GF-D8 (cell line): ENCODE data around the gene EIF4E1B.

ENCODE experiments used
- DNase-seq: peaks from one replicate; lab custom pipeline; 2025; lab: John Stamatoyannopoulos, UW

EIF4E1B gene

DNA sequence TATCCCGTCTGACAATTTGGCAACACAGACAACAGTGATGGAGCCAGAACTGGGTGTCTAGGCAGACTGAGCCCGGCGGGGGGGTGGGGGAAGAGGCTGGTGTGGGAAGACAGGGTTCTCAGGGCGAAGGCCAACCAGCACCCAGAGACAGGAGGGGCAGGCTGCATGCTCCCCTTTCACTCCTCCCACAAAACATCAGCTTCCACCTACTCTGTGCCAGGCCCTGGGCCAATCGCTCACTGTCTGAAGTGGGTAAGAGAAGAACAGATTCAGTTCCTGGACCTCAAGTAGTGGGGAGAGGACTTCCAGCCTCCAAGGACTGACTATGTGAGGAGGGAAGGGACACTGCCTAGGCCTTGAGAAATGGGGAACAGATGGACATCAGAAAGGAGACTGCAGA is 2.9 kb upstream of the EIF4E1B start:
- no peak for DNase-seq

DNA sequence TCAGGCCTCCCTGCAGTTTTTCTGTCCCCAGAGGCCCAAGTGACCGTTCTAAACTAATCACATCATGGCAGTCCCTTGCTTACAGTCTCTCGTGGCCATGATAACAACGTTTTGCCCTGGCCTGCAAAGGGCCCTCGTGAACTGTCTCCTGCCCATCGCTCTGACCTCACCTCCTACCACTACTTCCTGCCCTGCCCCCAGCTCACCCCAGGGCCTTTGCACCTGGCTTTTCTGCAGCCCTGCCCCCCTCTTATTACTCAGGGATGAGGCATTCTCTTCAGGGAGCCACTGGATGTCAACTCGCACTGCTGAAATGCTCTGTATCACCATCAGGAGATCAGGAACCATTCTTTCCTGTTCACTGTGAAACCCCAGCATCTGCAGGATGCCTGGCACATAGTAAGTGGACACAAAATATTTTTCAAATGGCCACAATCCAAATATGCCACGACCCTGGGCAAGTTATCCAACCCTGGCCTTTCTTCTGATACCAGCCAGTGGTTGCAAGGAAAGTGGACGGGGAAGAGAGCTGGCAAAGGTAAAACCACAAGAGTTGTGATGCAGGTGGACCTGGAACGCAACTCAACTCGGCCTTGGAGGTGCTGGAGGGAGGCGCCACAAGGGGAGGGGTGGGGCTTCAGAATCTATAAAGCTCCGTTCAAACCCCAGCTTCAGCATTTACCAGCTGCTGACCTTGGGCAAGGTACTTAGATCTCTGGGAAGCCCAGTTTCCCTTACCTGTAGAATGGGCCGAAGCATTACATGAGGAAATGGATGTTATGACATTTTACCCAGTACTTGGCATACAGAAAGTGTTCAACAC is 1.9 kb upstream of the EIF4E1B start:
- DNase-seq, result no peak

DNA sequence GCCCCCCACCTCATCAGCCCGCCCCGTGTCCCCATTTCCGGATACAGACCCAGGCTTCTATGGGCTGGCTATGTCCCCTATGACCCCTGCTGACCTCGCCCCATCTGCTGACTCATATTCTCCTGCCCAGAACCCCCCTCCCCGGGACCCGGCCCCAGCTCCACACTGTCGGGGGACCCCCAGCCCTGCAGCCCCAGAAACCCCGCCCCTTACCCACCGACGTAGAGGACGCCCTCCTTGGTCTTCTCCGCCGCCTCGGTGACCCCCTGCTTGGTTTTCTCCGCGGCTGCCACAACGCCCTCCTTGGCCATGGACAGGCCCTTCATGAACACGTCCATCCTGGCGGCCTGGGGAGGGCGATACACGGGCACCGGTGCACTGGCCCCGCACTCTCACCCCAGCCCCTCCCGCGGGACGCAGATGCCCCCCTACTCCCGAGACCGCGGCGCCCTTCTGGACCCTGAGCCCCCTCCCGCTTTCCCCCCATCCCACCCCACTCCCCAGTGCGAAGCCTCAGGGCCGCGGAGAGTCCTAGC is 1.1 kb upstream of the EIF4E1B start:
- DNase-seq, result no peak

DNA sequence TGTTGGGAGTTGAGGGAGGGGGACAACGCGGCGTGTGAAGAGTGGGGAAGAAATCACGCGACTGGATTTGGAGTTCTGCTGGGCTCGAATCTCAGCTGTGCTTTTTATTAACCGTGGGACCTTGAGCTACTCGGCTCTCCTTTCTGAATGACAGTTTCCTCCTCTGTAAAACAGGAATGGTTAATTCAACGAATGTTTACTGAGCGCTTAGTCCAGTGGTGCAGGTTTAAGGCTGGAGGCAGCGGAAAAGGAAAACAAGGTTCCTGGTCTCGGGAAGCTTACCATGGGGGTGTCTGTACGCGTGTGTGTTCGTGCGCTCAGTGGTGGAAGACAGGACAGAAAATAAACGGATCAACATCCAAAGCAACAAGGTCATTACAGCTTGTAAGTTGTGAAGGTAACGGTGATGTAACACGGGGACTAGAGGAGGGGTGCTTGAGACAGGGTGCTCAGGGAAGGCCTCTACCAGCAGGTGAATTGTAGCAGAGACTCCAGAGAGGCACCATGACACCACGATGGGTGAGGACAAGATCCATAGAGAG is 277 bp downstream of the EIF4E1B start:
- DNase-seq, result no peak

DNA sequence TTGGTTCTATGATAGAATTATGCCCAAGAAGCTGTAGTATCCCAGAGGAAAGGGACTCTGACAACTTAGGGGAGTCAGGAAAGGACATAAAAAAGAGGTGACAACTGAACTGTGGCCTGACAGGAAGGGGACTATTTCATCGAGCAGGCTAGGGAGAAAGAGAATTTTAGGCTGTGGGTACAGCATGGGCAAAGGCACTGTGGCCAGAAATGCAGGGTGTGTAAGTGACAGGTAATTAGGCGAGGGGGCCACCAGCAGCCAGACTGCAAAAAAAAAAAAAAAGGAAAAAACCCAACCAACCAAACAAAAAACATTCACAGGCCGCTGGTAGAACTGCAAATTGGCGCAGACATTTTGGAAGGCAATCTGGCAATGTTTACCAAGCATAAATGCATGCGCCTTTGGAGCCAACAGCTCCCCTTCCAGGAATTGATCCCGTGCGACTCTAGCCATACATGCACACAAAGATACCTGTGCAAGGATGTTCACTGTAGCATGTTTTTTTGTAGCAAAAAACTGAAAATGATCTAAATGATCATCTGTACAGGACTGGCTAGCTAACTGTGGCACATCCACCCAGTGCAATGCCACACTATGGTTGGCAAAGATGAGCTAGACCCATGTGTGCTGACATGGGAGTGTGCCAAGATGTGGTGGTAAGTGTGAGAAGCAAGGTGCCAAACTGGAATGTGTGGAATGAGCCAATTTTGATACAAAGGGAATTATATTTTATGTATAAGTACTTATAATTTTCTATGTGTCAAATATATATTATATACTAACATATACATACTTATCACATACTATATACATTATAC is 1.1 kb downstream of the EIF4E1B start:
- DNase-seq, result no peak

DNA sequence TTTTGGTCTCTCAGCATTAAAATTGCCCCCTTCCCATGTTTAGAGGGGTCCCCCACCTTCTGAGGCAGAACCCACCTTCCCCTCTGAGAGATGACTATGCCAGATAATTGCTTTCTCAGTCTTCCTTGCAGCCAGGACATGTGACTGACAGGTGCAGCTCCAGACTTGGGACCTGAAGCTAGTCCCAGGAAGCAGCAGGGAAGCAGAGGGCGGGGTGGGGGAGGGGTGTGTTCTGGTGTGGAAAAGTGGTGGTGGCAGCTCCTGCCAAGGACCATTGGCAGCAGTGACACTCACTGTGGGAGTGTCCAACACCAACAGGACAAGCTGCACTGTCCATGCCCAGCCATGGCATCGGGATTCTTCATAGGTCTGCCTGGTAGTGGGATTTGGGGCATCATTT is 2.3 kb downstream of the EIF4E1B start:
- no peak for DNase-seq

DNA sequence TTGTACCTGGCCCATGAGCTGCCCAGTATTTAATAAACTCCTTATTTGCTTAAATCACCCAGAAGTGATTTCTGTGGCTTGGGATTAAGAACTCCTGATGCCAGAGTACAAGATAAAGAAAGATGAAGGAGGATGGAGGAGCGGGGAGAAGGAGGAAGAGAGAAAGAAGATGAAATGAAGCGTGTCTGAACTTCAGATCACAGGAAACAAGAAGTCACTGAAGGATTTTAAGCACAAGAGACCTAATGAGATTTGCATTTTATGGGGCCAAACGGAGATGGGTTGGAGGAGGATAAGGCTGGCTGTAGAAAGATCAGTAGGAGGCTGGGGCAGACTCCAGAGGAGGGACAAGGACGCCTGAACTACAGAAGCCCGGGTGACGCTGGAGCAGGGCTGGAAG is 3.1 kb downstream of the EIF4E1B start:
- DNase-seq, result no peak

DNA sequence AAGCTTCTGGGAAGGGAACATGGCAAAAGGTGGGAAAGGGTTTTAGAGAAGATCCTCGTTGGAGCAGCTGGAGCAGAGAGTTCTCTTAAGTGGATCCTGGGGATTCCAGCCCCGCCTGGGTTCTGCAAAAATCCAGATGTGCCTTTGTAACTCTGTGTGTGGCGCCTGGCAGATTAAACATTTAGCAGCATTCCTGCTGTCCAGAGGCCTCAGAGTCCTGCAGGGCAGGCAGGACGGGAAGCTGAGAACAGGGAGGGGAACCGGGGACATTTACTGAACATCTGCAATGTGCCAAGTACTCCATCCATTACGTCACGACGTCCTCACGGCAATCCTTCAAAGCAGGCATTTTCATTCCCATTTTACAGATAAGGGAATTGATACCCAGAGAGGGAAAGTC is 6.0 kb downstream of the EIF4E1B start:
- DNase-seq, result no peak

DNA sequence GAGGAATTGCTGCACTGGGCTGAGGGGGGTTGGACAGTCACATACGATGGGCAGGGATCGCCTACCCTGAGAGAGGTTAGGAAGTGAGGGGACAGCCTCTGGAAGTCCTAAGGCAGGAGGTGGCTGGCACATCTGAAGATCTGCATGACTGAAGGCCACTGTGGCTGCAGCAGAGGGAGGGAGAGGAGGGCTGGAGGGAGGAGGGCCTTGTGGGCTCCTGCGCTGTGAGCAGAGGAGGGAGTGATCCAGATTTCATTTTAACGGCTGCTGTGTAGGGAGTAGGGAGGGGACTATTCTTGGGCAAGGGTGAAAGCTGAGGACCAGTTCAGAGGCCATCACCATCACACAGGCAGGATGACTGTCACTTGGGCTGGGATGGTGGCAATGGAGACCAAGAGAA is 7.1 kb downstream of the EIF4E1B start:
- DNase-seq, result no peak

DNA sequence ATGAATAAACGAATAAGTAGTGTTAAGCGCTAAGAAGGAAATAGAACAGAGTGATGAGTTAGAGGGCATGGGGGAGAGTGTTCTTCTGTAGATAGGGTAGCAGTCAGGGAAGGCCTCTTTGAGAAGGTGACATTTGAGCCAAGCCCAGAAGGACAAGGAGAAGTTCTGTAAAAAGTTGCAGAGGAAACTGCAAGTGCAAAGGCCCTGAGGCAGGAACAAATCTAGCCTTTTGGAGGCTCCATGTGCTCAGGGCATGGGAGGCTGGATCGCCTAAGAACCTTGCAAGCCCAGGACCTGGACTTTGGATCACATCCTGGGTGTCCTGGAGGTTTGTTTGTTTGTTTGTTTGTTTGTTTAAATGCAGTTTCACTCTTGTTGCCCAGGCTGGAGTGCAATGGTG is 8.0 kb downstream of the EIF4E1B start:
- no peak for DNase-seq

DNA sequence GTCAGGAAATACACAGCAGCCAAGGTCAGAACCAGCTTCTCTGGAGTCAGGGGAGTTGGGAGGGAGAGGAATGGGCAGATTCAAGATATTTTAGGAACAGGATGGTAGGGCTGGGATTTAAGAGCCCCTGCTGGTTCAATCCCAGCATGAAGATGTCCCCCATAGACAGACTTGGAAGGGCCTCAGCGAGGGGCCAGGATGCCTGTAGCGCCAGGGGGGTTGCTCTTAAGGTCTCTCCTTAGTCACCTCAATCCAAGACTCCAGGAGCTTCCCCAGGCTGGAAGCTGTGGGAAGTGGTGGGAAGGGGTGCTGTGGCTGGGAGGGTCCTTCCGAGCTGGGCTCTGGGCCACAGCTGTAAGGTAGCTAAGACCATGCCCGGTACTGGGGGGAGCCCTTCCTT is 8.7 kb downstream of the EIF4E1B start:
- DNase-seq, result no peak

DNA sequence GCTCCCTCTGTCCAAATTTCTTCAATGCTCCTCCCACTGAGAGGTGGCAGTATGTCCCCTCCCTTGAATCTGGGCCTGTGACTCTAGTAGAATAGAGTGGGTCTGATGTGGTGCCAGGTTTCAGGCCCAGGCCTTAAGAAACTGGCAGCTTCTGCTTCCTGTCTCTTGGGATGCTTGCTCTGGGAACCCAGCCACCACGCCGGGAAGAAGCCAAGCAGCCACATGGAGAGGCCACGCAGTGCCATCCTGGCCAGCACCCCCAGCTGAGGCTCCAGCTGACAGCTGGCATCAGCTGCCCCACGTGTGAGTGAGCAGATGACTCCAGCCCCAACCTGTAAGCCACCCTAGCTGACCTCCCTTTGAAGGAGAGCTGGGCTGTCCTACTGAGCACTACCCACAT is 9.5 kb downstream of the EIF4E1B start:
- DNase-seq, result no peak

DNA sequence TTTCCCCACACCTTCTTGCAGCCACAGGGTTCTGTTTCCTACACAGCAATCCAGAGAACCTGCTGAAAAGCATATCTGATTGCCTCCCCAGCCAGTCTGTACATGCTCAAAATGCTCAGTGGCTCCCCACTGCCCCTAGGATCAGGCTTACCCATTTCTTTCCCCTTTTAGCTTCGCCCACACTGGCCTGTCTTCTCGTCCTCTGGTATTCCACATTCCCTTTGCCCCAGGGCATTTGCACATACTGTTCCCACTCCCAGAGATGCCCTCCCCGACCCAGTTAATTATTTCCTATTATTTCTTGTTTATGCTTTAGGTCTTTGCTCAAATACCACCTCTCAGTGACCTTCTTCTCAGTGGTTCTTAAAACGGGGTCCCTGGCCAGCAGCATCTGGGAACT is 10.1 kb downstream of the EIF4E1B start:
- DNase-seq, result no peak

DNA sequence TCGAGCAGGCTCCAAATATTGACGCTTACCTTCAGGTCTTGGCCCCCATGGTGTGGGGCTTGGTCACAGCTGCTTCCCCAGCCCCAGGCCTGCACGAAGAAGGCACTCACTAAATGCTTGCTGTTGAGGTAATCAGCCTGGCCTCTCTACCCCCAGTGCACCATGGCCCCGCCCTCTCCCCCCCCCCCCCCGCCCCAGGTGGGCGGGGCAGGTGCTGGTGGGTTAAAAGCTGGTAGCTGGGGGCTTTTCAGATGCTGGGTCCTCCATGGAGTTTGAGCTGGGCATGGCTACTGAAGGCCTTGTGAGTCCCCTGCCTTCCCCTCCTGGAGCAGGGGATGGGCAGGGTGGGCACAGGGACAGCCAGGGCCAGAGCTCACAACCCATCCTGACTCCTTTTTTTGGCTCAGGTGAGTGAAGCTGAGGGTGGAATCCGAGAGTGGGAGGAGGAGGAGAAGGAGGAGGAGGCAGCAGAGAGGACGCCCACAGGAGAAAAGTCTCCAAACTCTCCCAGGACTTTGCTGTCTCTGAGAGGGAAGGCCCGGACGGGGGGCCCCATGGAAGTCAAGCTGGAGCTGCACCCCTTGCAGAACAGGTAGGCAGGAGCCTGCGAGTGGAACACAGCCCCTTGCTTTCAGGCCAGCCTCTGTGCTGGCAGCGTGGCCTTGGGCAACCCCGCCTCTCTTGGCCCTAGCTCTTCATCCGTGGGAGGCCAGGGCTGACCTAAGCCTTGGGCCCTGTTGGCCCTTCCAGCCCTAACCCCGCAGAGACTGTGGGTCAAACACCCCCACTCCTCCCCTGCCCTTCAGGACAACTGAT is 12.4 kb downstream of the EIF4E1B start:
- no peak for DNase-seq

DNA sequence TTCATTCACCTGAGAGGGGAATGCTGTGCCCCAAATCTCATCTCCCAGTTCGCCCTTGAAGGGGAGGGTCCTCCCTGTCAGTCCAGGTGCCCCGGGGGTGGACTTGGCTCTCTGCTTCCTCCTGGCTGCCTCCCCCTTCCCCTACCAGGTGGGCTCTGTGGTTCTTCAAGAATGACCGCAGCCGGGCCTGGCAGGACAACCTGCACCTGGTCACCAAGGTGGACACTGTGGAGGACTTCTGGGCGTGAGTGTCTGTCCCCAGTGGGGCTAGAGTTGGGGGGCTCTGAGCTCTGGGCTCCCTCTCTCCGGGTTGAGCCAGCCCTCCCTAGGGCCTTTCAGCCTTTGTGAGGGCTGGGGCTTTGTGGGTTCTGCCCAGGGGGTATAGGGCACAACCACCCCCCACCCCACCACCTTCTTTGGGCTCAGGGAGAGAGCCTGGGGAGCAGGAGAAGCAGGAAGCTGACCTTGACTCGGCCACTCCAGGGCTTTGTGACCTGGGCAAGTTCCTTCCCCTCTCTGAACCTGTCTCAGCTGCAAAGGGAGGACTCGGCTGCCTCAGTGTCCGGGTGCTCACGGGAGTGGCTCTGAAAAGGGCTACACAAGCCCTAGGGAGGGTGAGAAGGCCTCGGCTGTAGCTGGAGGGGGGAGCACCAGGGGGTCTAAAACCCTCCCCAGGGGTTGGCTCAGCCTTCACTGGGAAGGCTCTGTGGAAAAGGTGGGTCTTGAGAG is 13.2 kb downstream of the EIF4E1B start:
- DNase-seq, result no peak

DNA sequence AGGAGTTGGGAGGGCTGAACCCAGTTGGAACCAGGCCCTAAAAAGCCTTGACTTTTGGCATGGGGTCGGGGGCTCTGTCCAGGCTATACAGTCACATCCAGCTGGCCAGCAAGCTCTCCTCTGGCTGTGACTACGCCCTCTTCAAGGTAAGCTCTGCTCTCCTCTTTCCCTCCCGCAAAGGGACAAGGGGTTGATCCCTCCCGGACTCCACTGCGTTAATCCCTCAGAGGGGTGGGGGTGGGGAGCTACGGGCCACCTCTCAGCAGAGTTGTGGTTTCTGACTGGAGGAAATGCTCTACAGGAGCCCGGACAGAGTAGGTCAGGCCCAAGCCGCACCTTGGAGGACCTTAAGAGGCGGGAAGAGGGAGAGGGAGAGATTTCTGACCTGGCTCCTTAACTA is 13.8 kb downstream of the EIF4E1B start:
- DNase-seq, result no peak

DNA sequence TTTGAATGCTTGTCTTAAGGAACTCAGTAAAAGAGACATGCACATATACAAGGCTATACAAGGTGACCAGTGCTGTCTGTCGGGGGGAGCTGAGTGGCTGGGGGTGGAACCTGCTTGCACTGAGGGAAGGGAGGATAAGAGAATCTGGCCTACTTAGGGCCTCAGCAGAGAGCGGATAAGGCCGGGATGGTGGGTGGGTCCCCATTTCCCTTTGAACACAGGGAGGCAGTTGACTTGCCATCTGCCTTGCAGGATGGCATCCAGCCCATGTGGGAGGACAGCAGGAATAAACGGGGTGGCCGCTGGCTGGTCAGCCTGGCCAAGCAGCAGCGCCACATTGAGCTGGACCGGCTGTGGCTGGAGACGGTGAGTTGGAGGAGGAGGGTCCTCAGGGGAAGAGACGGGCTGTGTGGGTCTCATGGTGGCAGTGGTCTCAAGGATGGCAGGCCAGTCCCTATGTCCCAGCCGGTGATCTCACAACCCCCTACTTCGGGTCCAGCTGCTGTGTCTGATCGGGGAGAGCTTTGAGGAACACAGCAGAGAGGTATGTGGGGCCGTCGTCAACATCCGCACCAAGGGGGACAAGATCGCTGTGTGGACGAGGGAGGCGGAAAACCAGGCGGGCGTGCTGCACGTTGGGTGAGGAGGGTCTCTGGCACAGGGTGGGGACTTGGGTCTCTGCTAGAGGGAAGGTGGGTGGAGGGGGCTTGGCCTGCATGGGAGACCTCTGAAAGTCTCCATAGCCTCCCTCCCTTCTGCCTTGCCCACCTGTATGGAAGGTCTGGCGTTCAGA is 14.6 kb downstream of the EIF4E1B start:
- DNase-seq, result no peak

DNA sequence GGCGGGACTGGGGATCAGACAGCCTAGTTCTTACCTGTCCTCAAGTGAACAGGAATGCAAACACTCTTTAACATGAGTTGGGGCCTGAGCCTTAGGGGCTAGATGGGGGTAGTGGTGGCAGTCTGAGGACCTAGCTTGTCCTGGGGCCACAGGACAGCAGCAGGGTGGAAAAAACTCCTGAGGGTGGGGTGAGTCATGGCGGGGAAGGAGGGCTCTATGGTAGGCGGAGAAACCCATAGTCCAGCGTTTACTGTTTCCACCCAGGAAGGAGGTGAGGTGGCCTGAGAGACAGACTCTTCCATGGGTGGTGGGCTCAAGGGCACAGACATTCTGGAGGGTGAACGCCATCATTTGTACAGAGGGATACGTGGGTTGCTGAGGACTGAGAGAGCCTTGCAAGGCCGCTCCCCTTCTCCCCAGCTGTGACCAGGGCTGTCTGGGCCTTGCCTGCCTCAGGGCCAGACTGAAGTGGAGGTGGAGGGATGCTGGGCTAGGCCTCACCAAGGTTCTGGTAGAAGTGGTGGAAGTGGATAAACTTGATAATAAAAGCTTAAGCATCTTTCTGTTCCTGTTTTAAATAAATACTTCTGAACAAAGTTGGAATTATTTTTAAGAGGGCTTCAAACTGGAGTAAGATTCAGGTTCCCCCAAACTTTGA is 15.7 kb downstream of the EIF4E1B start:
- no peak for DNase-seq

DNA sequence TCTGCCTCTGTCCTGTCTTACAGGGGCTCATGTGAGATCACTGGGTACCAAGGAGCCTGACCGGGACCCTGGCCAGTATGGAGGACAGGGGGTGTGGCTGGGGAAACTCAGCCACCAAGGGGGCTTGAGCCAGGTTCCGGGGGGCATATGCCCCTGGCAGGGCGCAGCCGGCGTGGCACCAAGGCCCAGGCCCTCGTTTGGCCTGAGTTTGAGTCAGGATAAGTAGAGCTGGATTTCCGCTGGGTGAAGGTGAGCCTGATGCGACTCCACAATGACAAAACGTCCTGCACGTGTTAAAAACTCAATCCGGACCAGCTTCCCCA is 16.2 kb downstream of the EIF4E1B start:
- DNase-seq, result no peak
